CD14-positive monocyte (primary cell): ENCODE results near the gene LAMB4. TPM values are rescaled to one million over a fixed set of nuclear protein-coding genes. Genes with fewer than 3 reads are reported as not detected.

Source experiments
- DNase-seq, 3 donors: peaks; one replicate each; pipeline ENCODE4 v3.0.0-alpha.2; 2011 to 2022
- H2AFZ ChIP-seq: 2 replicates; pipeline ENCODE4 v1.6.0; 2012; ENCODE audit warnings: mild to moderate bottlenecking, low read depth, low read length, inconsistent platforms; ENCODE audit not compliant: insufficient read depth, poor library complexity, severe bottlenecking
- H3K27ac ChIP-seq, 2 donors: 1 replicate in 1 of 2; 2 replicates in 1 of 2; pipeline ENCODE4 v1.5.1; 2012 to 2013; ENCODE audit warnings: low read length in 2 of 2, control low read depth in 1 of 2, inconsistent platforms in 1 of 2, low read depth in 1 of 2, mild to moderate bottlenecking in 1 of 2
- H3K27me3 ChIP-seq, 2 donors: one replicate each; pipeline versions ENCODE4 v1.6.0 to v1.6.1; 2011 to 2013; ENCODE audit warnings: low read length in 2 of 2; ENCODE audit not compliant: control insufficient read depth in 2 of 2, insufficient read depth in 2 of 2
- H3K36me3 ChIP-seq, 2 donors: replicated peaks in 1 of 2; 1 replicate in 1 of 2; 2 replicates in 1 of 2; pipeline versions ENCODE4 v1.5.1 to v1.6.1; 2012 to 2013; ENCODE audit warnings: low read length in 2 of 2, control low read depth in 1 of 2, inconsistent platforms in 1 of 2, mild to moderate bottlenecking in 1 of 2; ENCODE audit not compliant: insufficient read depth in 2 of 2, control insufficient read depth in 1 of 2
- H3K4me1 ChIP-seq, 2 donors: 1 replicate in 1 of 2; 2 replicates in 1 of 2; pipeline versions ENCODE4 v1.5.1 to v1.6.1; 2012 to 2013; ENCODE audit warnings: low read length in 2 of 2, control low read depth in 1 of 2, inconsistent platforms in 1 of 2, mild to moderate bottlenecking in 1 of 2, moderate library complexity in 1 of 2; ENCODE audit not compliant: insufficient read depth in 2 of 2, control insufficient read depth in 1 of 2
- H3K4me2 ChIP-seq: replicated peaks from 2 replicates; pipeline ENCODE3; 2012; ENCODE audit warnings: low read length, moderate library complexity, mild to moderate bottlenecking; ENCODE audit not compliant: poor library complexity, severe bottlenecking; ENCODE audit errors: extremely low read depth
- H3K4me3 ChIP-seq, 3 experiments: fragments of 200-600 bp in 1 of 3; sonication (generic) in 1 of 3; replicated peaks in 1 of 3; 1 replicate in 2 of 3; 2 replicates in 1 of 3; pipeline ENCODE4 v1.5.1; 2011 to 2013; ENCODE audit warnings: low read length in 3 of 3, mild to moderate bottlenecking in 3 of 3, control low read depth in 2 of 3, low read depth in 2 of 3, inconsistent platforms in 1 of 3, moderate library complexity in 1 of 3
- H3K79me2 ChIP-seq: 2 replicates; pipeline ENCODE4 v1.6.0; 2012; ENCODE audit warnings: mild to moderate bottlenecking, control low read depth, inconsistent platforms, low read length, moderate library complexity; ENCODE audit not compliant: insufficient read depth
- H3K9ac ChIP-seq: 2 replicates; pipeline ENCODE4 v1.6.0; 2017; ENCODE audit warnings: low read length, mild to moderate bottlenecking; ENCODE audit not compliant: insufficient read depth, poor library complexity, severe bottlenecking
- H3K9me3 ChIP-seq, 2 donors: replicated peaks in 1 of 2; 1 replicate in 1 of 2; 2 replicates in 1 of 2; pipeline versions ENCODE4 v1.5.1 to v1.6.1; 2012 to 2013; ENCODE audit warnings: low read length in 2 of 2, control low read depth in 1 of 2; ENCODE audit not compliant: control insufficient read depth in 1 of 2, insufficient read depth in 1 of 2
- H4K20me1 ChIP-seq: 2 replicates; pipeline ENCODE4 v1.6.0; 2012; ENCODE audit warnings: mild to moderate bottlenecking, low read length, control low read depth, moderate library complexity; ENCODE audit not compliant: insufficient read depth
- H3K27ac Mint-ChIP-seq, 7 donors: one replicate each; pipeline ENCODE4 v1.8.0; 2020; ENCODE audit warnings: mild to moderate bottlenecking in 7 of 7, mixed read lengths in 7 of 7, moderate library complexity in 6 of 7, inconsistent platforms in 2 of 7
- H3K27me3 Mint-ChIP-seq, 3 donors: one replicate each; pipeline ENCODE4 v1.8.0; 2021 to 2022; ENCODE audit warnings: low read depth in 3 of 3, mild to moderate bottlenecking in 3 of 3, mixed read lengths in 3 of 3, moderate library complexity in 3 of 3, inconsistent platforms in 1 of 3
- H3K36me3 Mint-ChIP-seq, 2 donors: one replicate each; pipeline ENCODE4 v1.8.0; 2020; ENCODE audit warnings: mixed read lengths in 2 of 2, inconsistent platforms in 1 of 2, mild to moderate bottlenecking in 1 of 2
- H3K4me1 Mint-ChIP-seq: one replicate; pipeline ENCODE4 v1.8.0; 2020; ENCODE audit warnings: mild to moderate bottlenecking, mixed read lengths
- H3K4me3 Mint-ChIP-seq, 2 donors: one replicate each; pipeline ENCODE4 v1.8.0; 2020; ENCODE audit warnings: mild to moderate bottlenecking in 2 of 2, mixed read lengths in 2 of 2, moderate library complexity in 1 of 2
- H3K9me3 Mint-ChIP-seq, 7 donors: one replicate each; pipeline ENCODE4 v1.8.0; 2020 to 2022; ENCODE audit warnings: mixed read lengths in 7 of 7, mild to moderate bottlenecking in 6 of 7, moderate library complexity in 6 of 7, inconsistent platforms in 2 of 7
- CTCF ChIP-seq: fragments of 200-600 bp; IDR thresholded peaks from one replicate; pipeline ENCODE4 v1.8.0; 2022; ENCODE audit warnings: antibody characterized with exemption, mild to moderate bottlenecking
- WGBS: methylation state at CpG from one replicate; pipeline ENCODE4 v1.1.5; 2013; ENCODE audit warnings: missing lambda C conversion rate; ENCODE audit not compliant: insufficient coverage; 5-methylcytosine and 5-hydroxymethylcytosine counted together
- intact Hi-C, 2 donors: fragments of 100-400 bp; cut with micrococcal nuclease; formaldehyde crosslinking; loops; one replicate each; pipeline versions ENCODE4 v1.15.0 to v1.15.1; 2023
- polyA plus RNA-seq, 3 donors: library from polyadenylated mRNA; depleted of rRNA in 1 of 3; unstranded in 2 of 3; stranded (reverse) in 1 of 3; fragments of 300-500 nt in 2 of 3; fragments of >200 nt in 1 of 3; fragmentation: Illumina TruSeq in 2 of 3; gene quantifications; 1 replicate in 2 of 3; 2 replicates in 1 of 3; pipeline ENCODE4 v1.2.3, GENCODE V29; 2012 to 2021

LAMB4 gene
- polyA plus RNA-seq, 3 donors, result not detected

GRCh38 chr7:108146070-108146842 is 16.1 kb upstream of the LAMB4 start:
- H3K27ac ChIP-seq, result no peak overlapping the region
- no peak overlapping the region for H3K4me3 ChIP-seq
- no peak overlapping the region for H3K27ac Mint-ChIP-seq
- WGBS, result 24% methylated on average over 7 of the region's 12 CpGs
- H3K9ac ChIP-seq, result no peak overlapping the region
- peaks cover 0 to 2% of the 10 kb centered on the region in 2 donors for H3K27me3 ChIP-seq
- H4K20me1 ChIP-seq, result no peaks in the 10 kb centered on the region
- H3K36me3 ChIP-seq, result no peaks in the 10 kb centered on the region
- no peak overlapping the region for H3K4me2 ChIP-seq
- no peaks in the 10 kb centered on the region for H3K79me2 ChIP-seq
- intact Hi-C loops, result no loop called here
- TF ChIP-seq CTCF, result peak; percentile 74
- H3K4me1 ChIP-seq, result no peaks in the 10 kb centered on the region
- DNase-seq, result peak in 2 of 3 donors; percentile 6 to 16
- H2AFZ ChIP-seq, result no peak overlapping the region
- H3K9me3 ChIP-seq, result no peaks in the 10 kb centered on the region
- no peaks in the 10 kb centered on the region for H3K4me1 Mint-ChIP-seq
- no peaks in the 10 kb centered on the region for H3K36me3 Mint-ChIP-seq
- peaks cover 0 to 6% (median 0%) of the 10 kb centered on the region in 3 donors for H3K27me3 Mint-ChIP-seq
- H3K4me3 Mint-ChIP-seq, result no peak overlapping the region
- no peaks in the 10 kb centered on the region for H3K9me3 Mint-ChIP-seq

- no peak overlapping the region for H3K4me3 Mint-ChIP-seq
- H3K27ac Mint-ChIP-seq, result no peak overlapping the region
- H3K27me3 Mint-ChIP-seq, result peaks cover 0 to 6% (median 0%) of the 10 kb centered on the region in 3 donors
- no peak overlapping the region for H3K4me3 ChIP-seq
- H3K79me2 ChIP-seq, result no peaks in the 10 kb centered on the region
- H3K9me3 ChIP-seq, result no peaks in the 10 kb centered on the region
- no peak overlapping the region for H3K4me2 ChIP-seq
- no peaks in the 10 kb centered on the region for H3K36me3 Mint-ChIP-seq
- no peak for TF ChIP-seq CTCF
- H3K4me1 Mint-ChIP-seq, result no peaks in the 10 kb centered on the region
- H3K36me3 ChIP-seq, result no peaks in the 10 kb centered on the region
- no peak overlapping the region for H3K9ac ChIP-seq
- no peak for DNase-seq
- H3K27me3 ChIP-seq, result peaks cover 0 to 2% of the 10 kb centered on the region in 2 donors
- H2AFZ ChIP-seq, result no peak overlapping the region
- no peaks in the 10 kb centered on the region for H4K20me1 ChIP-seq
- intact Hi-C loops, result no loop called here
- H3K27ac ChIP-seq, result no peak overlapping the region
- whole genome bisulfite sequencing, result 76% methylated on average over 3 of the region's 8 CpGs
- no peaks in the 10 kb centered on the region for H3K4me1 ChIP-seq
- H3K9me3 Mint-ChIP-seq, result no peaks in the 10 kb centered on the region
Measured at GRCh38 chr7:108145401-108145800, 15.2 kb upstream of the LAMB4 start.
